ENCODE data around the gene CDC42EP5. TPM values are rescaled to one million over a fixed set of nuclear protein-coding genes. Genes with fewer than 3 reads are reported as not detected.
"Not testable (repeated sequence)": the region's sequence is repeated elsewhere in the genome, so short reads cannot be mapped to it uniquely, and the experiment has no call there.

The CDC42EP5 gene
- total RNA-seq, 1 donor: not detected

DNA sequence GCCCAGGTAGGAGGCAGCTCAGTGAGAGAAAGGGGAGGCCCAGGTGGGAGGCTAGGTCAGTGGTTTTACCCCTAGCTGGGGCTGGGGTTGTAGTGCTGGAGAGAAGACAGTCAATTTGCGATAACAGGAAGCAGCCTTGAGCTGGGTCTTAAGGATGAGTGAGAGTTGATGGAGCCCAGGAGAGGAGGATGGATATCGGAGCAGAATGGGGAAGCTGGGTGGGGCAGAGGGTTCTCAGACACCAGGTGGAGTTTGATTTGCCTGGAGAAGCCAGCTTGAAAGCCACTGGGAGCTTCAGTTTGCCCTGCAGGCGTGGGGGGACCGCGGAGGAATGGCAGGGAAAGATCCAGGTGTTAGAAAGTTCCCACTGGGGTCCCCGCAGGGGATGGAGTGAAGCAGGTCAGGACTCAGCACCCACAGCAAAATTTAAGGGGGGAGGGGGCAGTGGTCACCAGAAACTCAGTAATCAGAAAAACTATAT, 836 bp upstream of the CDC42EP5 start:
- no peak overlapping the region for H3K4me3 ChIP-seq (ENCODE audit: low read length)
- H3K9me3 ChIP-seq (ENCODE audit: low read depth, low read length): no peaks in the 10 kb centered on the region
- peaks cover 11% of the 10 kb centered on the region for H3K4me1 ChIP-seq (ENCODE audit: insufficient read depth, low read length)
- H3K27me3 ChIP-seq (ENCODE audit: insufficient read depth, low read length): peaks cover 63% of the 10 kb centered on the region

DNA sequence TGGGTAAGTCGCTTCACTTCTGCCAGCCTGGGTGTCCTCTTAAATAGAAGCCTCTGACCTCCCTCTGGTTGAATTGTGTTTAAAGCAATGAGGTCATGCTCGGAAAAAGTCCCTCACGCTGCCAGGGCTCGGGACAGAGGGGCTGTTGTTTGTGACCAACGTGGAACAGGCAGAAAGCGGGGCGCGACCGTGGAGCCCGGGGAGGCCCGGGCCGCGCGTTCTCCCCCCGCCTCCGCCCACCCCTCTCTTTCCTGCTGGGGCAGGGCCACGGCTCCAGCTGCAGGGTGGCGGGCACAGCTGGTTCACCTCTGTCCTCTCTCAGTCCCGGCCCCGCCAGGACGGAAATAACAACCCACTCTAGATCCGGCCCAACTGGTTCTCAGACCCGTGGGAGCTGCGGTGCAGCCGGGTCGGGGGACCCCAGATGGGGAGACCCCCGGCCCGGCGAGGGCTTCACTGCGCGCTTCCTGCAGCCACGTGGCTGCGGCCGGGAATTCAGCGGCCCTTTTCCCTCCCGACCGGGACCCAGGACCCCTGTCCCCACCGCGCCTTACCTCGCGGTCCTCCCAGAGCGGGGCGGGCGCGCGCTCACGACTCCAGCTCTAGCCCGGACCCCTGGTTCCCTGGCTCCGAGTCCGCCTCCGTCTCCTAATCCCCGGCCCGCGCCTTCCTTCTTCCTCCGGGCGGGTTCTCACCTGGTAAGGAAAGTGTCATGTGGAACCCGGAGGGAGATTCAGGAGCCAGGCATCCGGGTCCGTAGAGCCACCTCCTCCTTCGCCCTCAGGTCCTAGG, 1.9 kb downstream of the CDC42EP5 start:
- no peak overlapping the region for H3K4me3 ChIP-seq (ENCODE audit: low read length)
- H3K9me3 ChIP-seq (ENCODE audit: low read depth, low read length): no peaks in the 10 kb centered on the region
- H3K4me1 ChIP-seq (ENCODE audit: insufficient read depth, low read length): peaks cover 11% of the 10 kb centered on the region
- peaks cover 48% of the 10 kb centered on the region for H3K27me3 ChIP-seq (ENCODE audit: insufficient read depth, low read length)

DNA sequence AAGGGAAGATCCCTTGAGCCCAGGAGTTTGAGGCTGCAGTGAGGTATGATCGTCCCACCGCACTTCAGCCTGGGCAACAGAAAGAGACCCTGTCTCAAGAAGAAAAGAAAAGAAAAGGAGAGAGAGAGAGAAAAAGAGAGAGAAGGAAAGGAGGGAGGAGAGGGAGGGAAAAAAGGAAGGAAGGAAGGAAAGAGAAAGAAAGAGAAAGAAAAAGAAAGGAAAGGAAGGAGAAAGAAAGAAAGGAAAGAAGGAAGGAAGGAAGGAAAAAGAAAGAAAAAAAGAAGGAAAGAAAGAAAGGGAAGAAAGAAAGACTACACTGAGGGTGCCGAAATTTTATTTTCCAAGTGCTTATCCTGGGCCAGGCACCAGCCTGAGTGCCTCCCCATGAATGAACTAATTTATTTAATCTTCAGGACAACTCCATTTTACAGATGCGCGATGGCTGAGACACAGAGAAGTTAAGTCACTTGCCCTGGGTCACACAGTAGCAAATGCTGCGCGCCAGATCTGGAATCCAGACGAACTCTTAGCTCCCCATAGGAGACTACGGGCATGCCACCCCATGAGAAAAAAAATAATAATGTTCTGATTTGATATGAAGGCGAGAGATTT, 2.7 kb downstream of the CDC42EP5 start:
- H3K4me3 ChIP-seq (ENCODE audit: low read length): no peak overlapping the region
- peaks cover 11% of the 10 kb centered on the region for H3K4me1 ChIP-seq (ENCODE audit: insufficient read depth, low read length)
- H3K9me3 ChIP-seq (ENCODE audit: low read depth, low read length): no peaks in the 10 kb centered on the region
- peaks cover 48% of the 10 kb centered on the region for H3K27me3 ChIP-seq (ENCODE audit: insufficient read depth, low read length)

DNA sequence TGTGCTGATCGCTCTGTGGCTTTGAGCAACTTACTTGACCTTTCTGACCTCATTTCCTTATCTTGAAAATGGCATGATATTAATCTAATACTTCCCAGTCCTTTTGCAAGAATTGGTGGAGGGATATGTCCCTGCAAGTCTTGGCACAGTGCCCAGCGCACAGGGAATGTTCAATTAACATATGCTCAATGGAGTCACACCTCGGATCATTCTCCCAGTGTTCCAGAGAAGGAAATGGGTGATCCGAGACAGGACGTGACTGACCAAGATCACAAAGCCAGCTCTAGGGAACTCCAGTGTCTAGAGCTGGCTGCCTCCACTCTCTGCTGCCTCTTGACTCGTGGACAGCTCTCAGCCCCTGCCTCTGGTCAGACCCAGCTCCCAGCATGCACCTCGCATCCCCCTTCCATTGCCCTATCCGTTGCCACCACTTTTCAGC, 3.6 kb downstream of the CDC42EP5 start:
- Histone ChIP-seq H3K27me3 (ENCODE audit: insufficient read depth, low read length) (peaks cover 43% of the 10 kb centered on the region), H3K9me3 (ENCODE audit: low read depth, low read length) (no peaks in the 10 kb centered on the region), H3K4me1 (ENCODE audit: insufficient read depth, low read length) (peaks cover 15% of the 10 kb centered on the region), H3K4me3 (ENCODE audit: low read length) (no peak overlapping the region)

DNA sequence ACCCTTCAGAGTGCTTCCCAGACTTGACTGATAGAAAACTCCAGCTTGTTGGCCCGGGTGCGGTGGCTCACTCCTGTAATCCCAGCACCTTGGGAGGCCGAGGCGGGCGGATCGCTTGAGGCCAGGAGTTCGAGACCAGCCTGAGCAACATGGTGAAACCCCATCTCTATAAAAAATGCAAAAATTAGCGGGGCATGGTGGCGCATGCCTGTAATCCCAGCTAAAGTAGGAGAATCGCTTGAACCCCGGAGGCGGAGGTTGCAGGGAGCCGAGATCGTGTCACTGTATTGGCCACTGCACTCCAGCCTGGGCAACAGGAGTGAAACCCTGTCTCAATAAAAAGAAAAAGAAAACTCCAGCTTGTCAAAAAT, 7.0 kb downstream of the CDC42EP5 start:
- Histone ChIP-seq H3K4me1 (ENCODE audit: insufficient read depth, low read length) (peaks cover 36% of the 10 kb centered on the region), H3K27me3 (ENCODE audit: insufficient read depth, low read length) (peaks cover 26% of the 10 kb centered on the region)
- not testable (repeated sequence) for H3K9me3 ChIP-seq (ENCODE audit: low read depth, low read length); H3K4me3 ChIP-seq (ENCODE audit: low read length)

DNA sequence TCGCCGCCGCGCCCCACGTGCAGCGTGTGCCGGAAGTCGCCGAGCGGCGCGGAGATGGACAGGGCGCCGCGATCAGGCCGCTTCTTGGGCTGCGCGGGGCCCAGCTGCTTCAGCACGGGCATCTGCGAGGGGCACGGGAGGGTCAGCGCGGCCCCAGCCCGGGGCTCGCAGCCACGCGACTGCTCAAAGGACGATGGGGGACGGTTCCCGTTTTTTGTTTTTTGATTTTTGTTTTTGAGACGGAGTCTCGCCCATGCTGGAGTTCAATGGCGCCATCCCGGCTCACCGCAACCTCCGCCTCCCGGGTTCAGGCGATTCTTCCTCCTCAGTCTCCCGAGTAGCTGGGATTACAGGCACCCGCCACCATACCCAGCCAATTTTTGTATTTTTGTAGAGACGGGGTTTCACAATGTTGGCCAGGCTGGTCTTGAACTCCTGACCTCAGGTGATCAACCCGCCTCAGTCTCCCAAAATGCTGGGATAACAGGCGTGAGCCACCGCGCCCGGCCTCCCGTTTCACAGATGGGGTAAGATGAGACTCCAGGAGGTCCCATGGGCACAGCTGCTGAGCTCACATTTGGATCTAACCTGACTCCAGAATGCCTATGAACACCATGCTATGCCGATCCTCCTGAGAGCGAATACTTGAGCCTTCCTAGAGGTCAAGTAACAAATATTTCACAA, 7.5 kb downstream of the CDC42EP5 start:
- H3K4me1 ChIP-seq (ENCODE audit: insufficient read depth, low read length): peaks cover 33% of the 10 kb centered on the region
- H3K9me3 ChIP-seq (ENCODE audit: low read depth, low read length): no peaks in the 10 kb centered on the region
- no peak overlapping the region for H3K4me3 ChIP-seq (ENCODE audit: low read length)
- peaks cover 21% of the 10 kb centered on the region for H3K27me3 ChIP-seq (ENCODE audit: insufficient read depth, low read length)

DNA sequence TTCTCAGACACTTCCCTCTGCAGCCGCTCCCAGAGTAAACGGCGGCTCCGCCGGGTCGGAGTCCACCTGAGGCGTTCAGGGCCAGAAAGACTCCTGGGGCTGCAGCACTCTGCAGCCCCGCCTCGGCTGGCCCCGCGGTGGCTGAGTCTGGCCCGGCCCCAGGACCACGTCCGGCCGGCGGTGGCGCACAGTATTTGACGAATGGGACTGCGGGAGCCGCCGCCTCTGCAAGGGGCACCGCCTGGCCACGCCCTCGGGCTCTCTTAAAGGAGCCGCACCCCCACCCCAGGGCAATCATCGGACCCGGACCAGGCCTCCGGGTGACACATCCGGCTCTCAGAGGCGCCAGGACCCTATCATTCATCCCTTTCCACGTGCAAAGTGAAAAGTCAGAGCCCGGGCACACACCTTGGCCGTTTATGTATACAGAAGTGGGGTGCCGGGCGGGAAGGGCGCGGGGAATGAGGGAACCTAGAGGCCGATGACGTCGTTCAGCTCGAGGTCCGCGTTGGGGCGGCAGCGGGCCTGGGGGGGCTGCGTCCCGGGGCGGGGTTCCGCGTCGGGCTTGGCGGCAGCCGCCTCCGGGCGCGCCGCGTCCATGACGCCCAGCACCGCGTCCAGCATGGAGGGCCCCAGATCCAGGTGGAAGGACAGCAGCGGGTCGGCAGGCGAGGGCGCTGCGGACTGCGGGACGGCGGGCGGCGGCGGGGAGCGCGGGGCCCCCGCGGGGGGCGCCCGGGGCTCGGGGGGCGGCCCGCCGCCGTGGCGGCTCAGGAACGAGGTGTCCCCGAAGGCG, 8.3 kb downstream of the CDC42EP5 start:
- H3K4me1 ChIP-seq (ENCODE audit: insufficient read depth, low read length): peaks cover 33% of the 10 kb centered on the region
- H3K9me3 ChIP-seq (ENCODE audit: low read depth, low read length): no peaks in the 10 kb centered on the region
- H3K4me3 ChIP-seq (ENCODE audit: low read length): peak overlapping the region; percentile 61
- peaks cover 13% of the 10 kb centered on the region for H3K27me3 ChIP-seq (ENCODE audit: insufficient read depth, low read length)

DNA sequence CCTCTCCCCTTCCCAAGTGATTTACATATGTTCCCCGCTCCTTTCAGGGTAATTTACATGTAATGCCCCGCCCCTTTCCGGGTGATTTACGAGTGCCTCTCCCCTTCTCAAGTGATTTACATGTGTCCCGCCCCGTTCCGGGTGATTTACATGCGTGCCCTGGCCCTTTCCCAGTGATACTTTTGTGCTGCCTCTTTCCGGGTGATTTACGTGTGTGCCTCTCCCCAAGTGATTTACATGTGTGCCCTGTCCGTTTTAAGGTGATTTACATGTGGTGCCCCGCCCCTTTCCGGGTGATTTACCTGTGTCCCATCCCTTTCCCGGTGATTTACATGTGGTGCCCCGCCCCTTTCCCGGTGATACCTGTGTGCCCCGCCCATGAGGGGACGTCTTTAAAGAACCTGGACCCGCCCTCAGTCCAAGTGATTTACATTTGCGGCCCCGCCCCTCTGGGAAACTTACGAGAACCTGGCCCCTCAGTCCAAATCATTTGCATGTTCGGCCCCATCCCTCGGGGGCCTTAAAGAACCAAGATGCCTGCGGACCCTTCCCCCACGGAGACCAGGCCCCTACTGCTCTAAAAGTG, 9.0 kb downstream of the CDC42EP5 start:
- Histone ChIP-seq H3K4me1 (ENCODE audit: insufficient read depth, low read length) (peaks cover 33% of the 10 kb centered on the region), H3K9me3 (ENCODE audit: low read depth, low read length) (no peaks in the 10 kb centered on the region), H3K4me3 (ENCODE audit: low read length) (peak overlapping the region; percentile 61), H3K27me3 (ENCODE audit: insufficient read depth, low read length) (peaks cover 7% of the 10 kb centered on the region)

DNA sequence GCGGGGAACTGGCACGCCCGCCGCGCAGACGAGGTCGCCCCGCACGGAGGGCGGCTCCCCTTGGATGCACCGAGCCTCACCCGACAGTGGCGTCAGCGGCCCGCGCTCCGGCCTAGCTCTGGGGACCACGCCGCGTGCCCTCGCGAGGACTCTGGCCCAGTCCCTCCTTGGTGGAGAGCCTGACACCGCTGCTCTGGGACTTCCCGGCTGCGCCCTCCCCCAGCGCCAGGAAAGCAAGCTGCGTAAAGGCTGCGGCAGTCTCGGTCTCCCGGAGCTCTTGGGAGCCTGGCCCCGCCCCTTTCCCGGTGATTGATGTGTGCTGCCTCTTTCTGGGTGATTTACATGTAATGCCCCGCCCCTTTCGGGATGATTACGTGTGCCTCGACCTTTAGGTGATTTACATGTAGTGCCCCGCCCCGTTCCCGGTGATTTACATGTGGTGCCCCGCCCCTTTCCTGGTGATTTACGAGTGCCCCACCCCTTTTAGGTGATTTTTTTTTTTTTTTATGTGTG, 9.5 kb downstream of the CDC42EP5 start, which contains the start of gene LENG9:
Gene LENG9 (minus strand): TSS at position 248 of the 513 bp plus-strand sequence. CDS start 252 bp downstream, outside the sequence.
- Histone ChIP-seq H3K4me3 (ENCODE audit: low read length) (peak within 1 kb of the TSS; percentile 61), H3K27me3 (ENCODE audit: insufficient read depth, low read length) (peaks cover 6% of the 10 kb centered on the region), H3K9me3 (ENCODE audit: low read depth, low read length) (no peaks in the 10 kb centered on the region), H3K4me1 (ENCODE audit: insufficient read depth, low read length) (peaks cover 33% of the 10 kb centered on the region)

DNA sequence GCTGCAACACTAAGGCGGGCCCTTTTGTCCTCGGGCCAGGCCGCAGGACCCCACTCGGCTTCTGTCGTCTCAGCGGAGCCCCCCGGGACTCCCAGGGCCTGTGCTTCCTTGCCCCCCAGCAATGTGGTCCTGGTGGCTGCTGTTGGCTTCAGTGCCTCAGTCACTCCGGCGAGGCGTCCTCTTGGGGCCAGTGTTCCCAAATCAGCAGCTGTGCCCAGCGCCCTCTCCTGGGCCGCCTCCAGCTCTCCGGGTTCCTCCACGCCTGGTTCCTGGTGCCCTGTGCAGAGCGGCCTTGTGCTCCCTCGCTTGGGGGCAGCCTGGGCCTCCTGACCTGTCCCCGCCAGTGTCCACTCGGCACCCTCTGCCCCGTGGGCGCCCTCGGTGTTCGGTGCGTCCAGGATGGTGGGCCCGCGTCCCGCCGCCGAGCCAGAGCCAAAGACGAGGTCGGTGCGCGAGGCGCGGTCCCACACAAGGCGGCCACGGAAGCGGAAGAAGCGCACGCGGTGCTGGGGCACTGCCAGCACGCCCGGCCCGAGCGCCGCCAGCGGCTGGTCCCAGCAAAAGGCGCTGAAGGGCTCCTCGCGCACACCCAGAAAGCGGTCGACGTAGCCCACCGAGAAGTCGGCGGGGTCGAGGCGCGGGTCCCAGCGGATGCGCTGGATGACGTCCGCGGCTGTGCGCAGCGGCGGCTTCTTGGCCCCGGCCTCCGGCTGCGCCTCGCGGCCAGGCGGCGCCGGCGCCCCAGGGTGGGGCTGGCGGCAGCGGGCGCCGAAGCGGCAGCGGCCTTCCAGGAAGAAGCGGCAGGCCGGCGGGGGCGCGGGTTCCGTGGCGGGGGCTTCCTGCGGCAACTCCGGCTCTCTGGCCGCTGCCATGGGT, 10.2 kb downstream of the CDC42EP5 start:
- peak overlapping the region; percentile 61 for H3K4me3 ChIP-seq (ENCODE audit: low read length)
- peaks cover 2% of the 10 kb centered on the region for H3K27me3 ChIP-seq (ENCODE audit: insufficient read depth, low read length)
- peaks cover 33% of the 10 kb centered on the region for H3K4me1 ChIP-seq (ENCODE audit: insufficient read depth, low read length)
- H3K9me3 ChIP-seq (ENCODE audit: low read depth, low read length): no peaks in the 10 kb centered on the region

DNA sequence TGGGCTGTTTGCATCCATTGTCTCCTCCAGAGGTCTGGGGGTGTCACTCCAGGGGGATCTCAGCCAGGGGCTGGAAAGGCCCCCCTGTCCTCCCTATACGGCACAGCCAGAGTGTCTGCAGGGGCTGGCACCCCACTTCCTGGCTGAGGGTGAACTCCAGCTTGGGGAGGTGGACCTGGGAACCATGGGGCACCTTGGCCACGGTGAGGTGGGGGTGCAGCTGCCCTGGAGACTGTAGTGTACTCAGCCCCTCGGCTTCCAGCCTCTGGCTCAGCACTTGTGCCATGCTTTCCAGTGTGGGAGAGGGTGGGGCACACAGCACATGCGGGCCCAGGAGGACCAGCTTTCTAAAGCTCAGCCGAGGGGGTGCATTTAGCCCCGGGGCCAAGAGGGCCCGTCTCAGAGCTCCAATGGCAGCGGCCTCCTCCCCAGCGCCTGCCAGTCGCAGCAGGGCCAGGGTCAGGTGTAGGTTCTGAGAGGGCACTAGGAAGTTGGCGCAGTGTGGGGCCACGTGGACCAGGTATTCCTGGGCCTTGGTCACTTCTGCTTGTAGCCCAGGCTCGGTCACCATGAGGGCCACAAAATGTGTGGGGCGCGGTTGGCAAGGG, 10.9 kb downstream of the CDC42EP5 start:
- Histone ChIP-seq H3K9me3 (ENCODE audit: low read depth, low read length) (no peaks in the 10 kb centered on the region), H3K4me3 (ENCODE audit: low read length) (no peak overlapping the region), H3K4me1 (ENCODE audit: insufficient read depth, low read length) (peaks cover 33% of the 10 kb centered on the region), H3K27me3 (ENCODE audit: insufficient read depth, low read length) (no peaks in the 10 kb centered on the region)

DNA sequence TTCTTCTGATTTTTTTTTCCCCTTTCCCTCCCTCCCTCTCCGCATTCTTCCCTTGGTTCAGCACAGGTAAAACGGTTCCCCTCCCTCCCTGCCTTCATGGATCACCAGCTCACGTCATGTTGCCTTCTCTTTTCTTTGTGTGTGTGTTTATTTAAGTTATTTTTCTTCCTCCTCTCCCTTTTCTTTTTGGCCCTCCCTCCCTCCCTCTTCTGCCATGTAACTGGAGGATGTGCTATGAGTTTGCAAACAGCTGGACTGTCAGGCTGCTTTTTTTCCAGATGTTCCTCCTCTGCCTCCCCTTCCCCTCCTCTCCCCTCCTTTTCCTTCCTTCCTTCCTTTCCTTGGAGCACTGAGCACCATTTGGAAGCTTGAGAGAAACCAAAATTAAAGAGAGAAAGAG, 11.5 kb downstream of the CDC42EP5 start:
- Histone ChIP-seq H3K27me3 (ENCODE audit: insufficient read depth, low read length) (no peaks in the 10 kb centered on the region), H3K4me3 (ENCODE audit: low read length) (no peak overlapping the region), H3K4me1 (ENCODE audit: insufficient read depth, low read length) (peaks cover 33% of the 10 kb centered on the region), H3K9me3 (ENCODE audit: low read depth, low read length) (no peaks in the 10 kb centered on the region)

DNA sequence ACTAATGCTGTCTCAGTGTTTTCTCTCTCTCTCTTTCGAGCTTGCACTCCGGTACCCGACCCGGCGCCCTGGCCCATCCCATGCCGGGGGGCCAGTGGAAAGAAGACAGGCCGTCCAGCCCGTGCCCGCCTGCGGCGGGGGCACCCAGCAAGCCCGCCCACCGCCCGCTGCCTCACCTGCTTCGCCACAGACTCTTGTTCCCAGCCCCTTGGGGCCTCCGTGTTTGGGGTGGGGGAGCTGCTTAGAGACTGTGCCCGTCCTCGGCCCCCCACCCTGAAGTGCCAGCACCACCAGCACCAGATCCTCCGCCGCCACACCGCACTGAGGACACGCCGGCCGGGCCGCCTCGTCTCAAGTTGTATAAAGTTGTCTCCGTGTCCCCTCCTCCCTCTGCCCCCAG, 11.9 kb downstream of the CDC42EP5 start:
- H3K4me3 ChIP-seq (ENCODE audit: low read length): no peak overlapping the region
- H3K27me3 ChIP-seq (ENCODE audit: insufficient read depth, low read length): no peaks in the 10 kb centered on the region
- H3K4me1 ChIP-seq (ENCODE audit: insufficient read depth, low read length): peaks cover 33% of the 10 kb centered on the region
- H3K9me3 ChIP-seq (ENCODE audit: low read depth, low read length): no peaks in the 10 kb centered on the region
